OCI-LY7 (cell line): ENCODE measurements around the gene C1QA. TPM values are rescaled to one million over a fixed set of nuclear protein-coding genes. Genes with fewer than 3 reads are reported as not detected.

ENCODE experiments used
- Bru-seq: library from RNA; stranded (reverse); fragments of 400-500 nt; gene quantifications from one replicate; lab custom pipeline; 2021; lab: Mats Ljungman, UMichigan
- BruChase-seq, 2 experiments: library from RNA; stranded (reverse); fragments of 400-500 nt; gene quantifications; one replicate each; lab custom pipeline; 2021; lab: Mats Ljungman, UMichigan
- BruUV-seq: library from RNA; stranded (reverse); fragments of 400-500 nt; replicated peaks from 2 replicates; lab custom pipeline; 2021; lab: Mats Ljungman, UMichigan
- CTCF ChIA-PET: fragments of 300-600 bp; sonication (Branson Sonifier 250); formaldehyde crosslinking; loops from one replicate; lab custom pipeline; 2022; ENCODE audit warnings: antibody characterized with exemption; ENCODE audit not compliant: unreplicated experiment; lab: Charles Lee
- POLR2A ChIA-PET: fragments of 300-600 bp; sonication (Branson Sonifier 250); formaldehyde crosslinking; loops from one replicate; lab custom pipeline; 2022; ENCODE audit warnings: antibody characterized with exemption; lab: Charles Lee
- DNase-seq: peaks from one replicate; pipeline ENCODE4 v3.0.0-alpha.2; 2015; ENCODE audit warnings: low spot score
- H2AFZ ChIP-seq: fragments of 200-600 bp; sonication (generic), shearing (Covaris generic); 2 replicates; pipeline ENCODE4 v1.6.1; 2014; ENCODE audit warnings: mild to moderate bottlenecking, antibody characterized with exemption, low read length, moderate library complexity
- H3K27ac ChIP-seq: fragments of 200-600 bp; sonication (generic); 2 replicates; pipeline ENCODE4 v1.5.1; 2014; ENCODE audit warnings: mixed run types, low read depth, mild to moderate bottlenecking, moderate library complexity, low read length, inconsistent platforms; ENCODE audit not compliant: poor library complexity, severe bottlenecking
- H3K36me3 ChIP-seq: fragments of 200-600 bp; sonication (generic); 2 replicates; pipeline ENCODE4 v1.6.1; 2014; ENCODE audit warnings: mild to moderate bottlenecking, antibody characterized with exemption, low read length, moderate library complexity, mixed read lengths; ENCODE audit not compliant: insufficient read depth
- H3K4me1 ChIP-seq: fragments of 200-600 bp; sonication (generic); 2 replicates; pipeline ENCODE4 v1.5.1; 2014; ENCODE audit warnings: mild to moderate bottlenecking, low read length; ENCODE audit not compliant: insufficient read depth, poor library complexity, severe bottlenecking
- H3K4me2 ChIP-seq: fragments of 200-600 bp; sonication (generic); 2 replicates; pipeline ENCODE4 v1.6.1; 2014; ENCODE audit warnings: mild to moderate bottlenecking, low read length
- H3K4me3 ChIP-seq: fragments of 200-600 bp; sonication (generic); 2 replicates; pipeline ENCODE4 v1.5.1; 2014; ENCODE audit warnings: mild to moderate bottlenecking, low read depth, low read length; ENCODE audit not compliant: poor library complexity, severe bottlenecking
- H3K79me2 ChIP-seq: fragments of 200-600 bp; sonication (generic); 2 replicates; pipeline ENCODE4 v1.6.1; 2016; ENCODE audit warnings: low read depth, mild to moderate bottlenecking, low read length, moderate library complexity, mixed read lengths; ENCODE audit not compliant: insufficient read depth
- H3K9me2 ChIP-seq: fragments of 200-600 bp; sonication (generic); 2 replicates; pipeline ENCODE4 v1.6.1; 2016; ENCODE audit warnings: mild to moderate bottlenecking, low read length, mixed read lengths; ENCODE audit not compliant: insufficient read depth
- H3K9me3 ChIP-seq: fragments of 200-600 bp; sonication (generic); 2 replicates; pipeline ENCODE4 v1.6.1; 2014; ENCODE audit warnings: mild to moderate bottlenecking, mixed run types, low read length, mixed read lengths
- H4K20me1 ChIP-seq: fragments of 200-600 bp; sonication (generic); 2 replicates; pipeline ENCODE4 v1.6.1; 2014; ENCODE audit warnings: mild to moderate bottlenecking, antibody characterized with exemption, low read length, moderate library complexity, mixed read lengths; ENCODE audit not compliant: insufficient read depth
- CTCF ChIP-seq: fragments of 200-600 bp; sonication (generic); conservative IDR thresholded peaks from 2 replicates; pipeline ENCODE4 v1.5.1; 2014; ENCODE audit warnings: mild to moderate bottlenecking, antibody characterized with exemption, low read length, moderate library complexity, mixed read lengths
- EZH2phosphoT487 ChIP-seq: fragments of 200-600 bp; sonication (generic); IDR thresholded peaks from 2 replicates; pipeline ENCODE4 v1.6.1; 2018; ENCODE audit warnings: low read depth, borderline replicate concordance, mild to moderate bottlenecking, mixed run types, antibody characterized with exemption, low read length, moderate library complexity, mixed read lengths
- intact Hi-C: fragments of 100-400 bp; cut with micrococcal nuclease; formaldehyde crosslinking; loops from one replicate; pipeline ENCODE4 v1.10.0; 2022; ENCODE audit not compliant: unreplicated experiment
- long read RNA-seq: library from polyadenylated mRNA; stranded (forward); transcript quantifications from one replicate; pipeline ENCODE4 v2.0.0, GENCODE V29; 2022
- total RNA-seq, 2 experiments: library from RNA; depleted of rRNA in 1 of 2; stranded (reverse); fragments of >200 nt in 1 of 2; shearing (Covaris generic) in 1 of 2; gene quantifications; 2 replicates each; pipeline ENCODE4 v1.2.3, GENCODE V29; 2014 to 2022

The C1QA gene
- not detected in 2 replicates for total RNA-seq (2014; rRNA removed; shearing (Covaris generic))
- not detected in 2 replicates for total RNA-seq (2022)
- Bru-seq, nascent RNA, result not detected
- not detected for BruChase-seq, experiment 1, labeled RNA remaining after a 6-hour chase
- not detected for BruChase-seq, experiment 2, labeled RNA remaining after a 2-hour chase
- long read RNA-seq, result 0 reads

- ChIA-PET CTCF (no interaction called here), POLR2A (no interaction called here)
- BruUV-seq, result no TSS peak
- no peaks in the 10 kb centered on the region for H3K4me1 ChIP-seq
- H3K79me2 ChIP-seq, result no peaks in the 10 kb centered on the region
- intact Hi-C loops, result no loop called here
- H3K27ac ChIP-seq, result no peak within 1 kb of the TSS
- H2AFZ ChIP-seq, result no peak within 1 kb of the TSS
- no peak within 1 kb of the TSS for H3K4me3 ChIP-seq
- TF ChIP-seq CTCF (no peak), EZH2phosphoT487 (no peak)
- no peaks in the 10 kb centered on the region for H4K20me1 ChIP-seq
- H3K4me2 ChIP-seq, result no peak within 1 kb of the TSS
- H3K36me3 ChIP-seq, result no peaks in the 10 kb centered on the region
- DNase-seq, result no peak
- no peaks in the 10 kb centered on the region for H3K9me2 ChIP-seq
- no peaks in the 10 kb centered on the region for H3K9me3 ChIP-seq
Measured at GRCh38 chr1:22636353-22636752, at the start of gene C1QA. Gene C1QA (plus strand): TSS chr1:22636628. CDS start chr1:22637617, 989 bp downstream.

GRCh38 chr1:22587247-22587646, 49.2 kb upstream of the C1QA start:
- Histone ChIP-seq H3K27ac (no peak overlapping the region), H3K4me3 (no peak overlapping the region), H3K4me1 (no peaks in the 10 kb centered on the region), H4K20me1 (no peaks in the 10 kb centered on the region), H3K79me2 (no peaks in the 10 kb centered on the region), H3K4me2 (no peak overlapping the region), H3K36me3 (no peaks in the 10 kb centered on the region), H2AFZ (no peak overlapping the region), H3K9me2 (no peaks in the 10 kb centered on the region), H3K9me3 (no peaks in the 10 kb centered on the region)
- ChIA-PET CTCF (no interaction called here), POLR2A (no interaction called here)
- no peak for DNase-seq
- no TSS peak for BruUV-seq
- intact Hi-C loops, result no loop called here
- TF ChIP-seq CTCF, result no peak
- TF ChIP-seq EZH2phosphoT487, result no peak

GRCh38 chr1:22588899-22589422, 47.5 kb upstream of the C1QA start:
- Histone ChIP-seq H3K4me3 (no peak overlapping the region), H3K9me3 (no peaks in the 10 kb centered on the region), H3K4me2 (no peak overlapping the region), H3K9me2 (no peaks in the 10 kb centered on the region), H3K79me2 (no peaks in the 10 kb centered on the region), H3K27ac (no peak overlapping the region), H3K36me3 (no peaks in the 10 kb centered on the region), H2AFZ (no peak overlapping the region), H3K4me1 (no peaks in the 10 kb centered on the region), H4K20me1 (no peaks in the 10 kb centered on the region)
- intact Hi-C loops, result no loop called here
- BruUV-seq, result no TSS peak
- DNase-seq, result no peak
- ChIA-PET CTCF (no interaction called here), POLR2A (no interaction called here)
- no peak for TF ChIP-seq EZH2phosphoT487
- no peak for TF ChIP-seq CTCF
